Activated CD8-positive, alpha-beta memory T cell treated with anti-CD3 and anti-CD28 coated beads, Interleukin-2, amount 50 U/mL, for 4 hours (primary cell): ENCODE results near the gene ZSWIM5.
"Not testable (repeated sequence)": the region's sequence is repeated elsewhere in the genome, so short reads cannot be mapped to it uniquely, and the experiment has no call there.

Experiments
- DNase-seq: peaks from one replicate; pipeline ENCODE4 v3.0.0-alpha.2; 2020

Gene ZSWIM5

GRCh38 chr1:45016767-45017166, 189.6 kb downstream of the ZSWIM5 start:
- no peak for DNase-seq

GRCh38 chr1:45016090-45016697, 190.2 kb downstream of the ZSWIM5 start:
- no peak for DNase-seq

- no peak for DNase-seq
These were observed 190.7 kb downstream of the ZSWIM5 start for GRCh38 chr1:45015683-45016082.

GRCh38 chr1:45014321-45015028, 191.9 kb downstream of the ZSWIM5 start:
- DNase-seq: peak; percentile 81

- no peak for DNase-seq
These were observed 192.7 kb downstream of the ZSWIM5 start for GRCh38 chr1:45013551-45014209.

GRCh38 chr1:45012639-45013278, 193.6 kb downstream of the ZSWIM5 start:
- DNase-seq: peak; percentile 36

- peak; percentile 86 for DNase-seq
These were observed 194.4 kb downstream of the ZSWIM5 start, which contains the start of gene UROD for GRCh38 chr1:45011837-45012638. Gene UROD (plus strand): TSS chr1:45012254. CDS start chr1:45012266, 12 bp downstream.

GRCh38 chr1:45010855-45011811, 195.3 kb downstream of the ZSWIM5 start, which contains the start of gene HECTD3:
Gene HECTD3 (minus strand): TSS chr1:45011324. CDS start chr1:45011257, 67 bp downstream.
- peak; percentile 67 for DNase-seq

GRCh38 chr1:45009956-45010854, 196.2 kb downstream of the ZSWIM5 start:
- DNase-seq: no peak

GRCh38 chr1:45009296-45009865, 197.0 kb downstream of the ZSWIM5 start:
- DNase-seq: no peak

GRCh38 chr1:45008516-45008915, 197.9 kb downstream of the ZSWIM5 start:
- DNase-seq: no peak

GRCh38 chr1:45008076-45008475, 198.3 kb downstream of the ZSWIM5 start:
- no peak for DNase-seq

GRCh38 chr1:45007311-45007710, 199.1 kb downstream of the ZSWIM5 start:
- DNase-seq: no peak

GRCh38 chr1:45005761-45006160, 200.6 kb downstream of the ZSWIM5 start:
- DNase-seq: no peak

GRCh38 chr1:45004281-45004920, 202.0 kb downstream of the ZSWIM5 start:
- DNase-seq: no peak

GRCh38 chr1:45003741-45004140, 202.7 kb downstream of the ZSWIM5 start:
- DNase-seq: no peak

GRCh38 chr1:45002650-45003645, 203.5 kb downstream of the ZSWIM5 start:
- DNase-seq: no peak

- not testable (repeated sequence) for DNase-seq
These were observed 204.8 kb downstream of the ZSWIM5 start for GRCh38 chr1:45001576-45001975.
